Esophagus squamous epithelium (tissue), 5 donors: ENCODE measurements around the gene CMTM1. TPM values are rescaled to one million over a fixed set of nuclear protein-coding genes. Genes with fewer than 3 reads are reported as not detected.

Experiments
- DNase-seq: peaks from one replicate; lab custom pipeline; 2025; lab: John Stamatoyannopoulos, UW
- H3K27ac ChIP-seq, 4 donors: fragments of 200-600 bp; sonication (generic); one replicate each; pipeline ENCODE4 v1.5.1; 2016 to 2019; ENCODE audit warnings: mild to moderate bottlenecking in 1 of 4
- H3K27me3 ChIP-seq, 4 donors: fragments of 200-600 bp; sonication (generic); 1 replicate in 3 of 4; 2 replicates in 1 of 4; pipeline versions ENCODE4 v1.5.1 to v1.6.0; 2017 to 2021; ENCODE audit warnings: antibody characterized with exemption in 1 of 4
- H3K36me3 ChIP-seq, 3 donors: fragments of 200-600 bp; sonication (generic); one replicate each; pipeline ENCODE4 v1.5.1; 2016 to 2019
- H3K4me1 ChIP-seq, 3 donors: fragments of 200-600 bp; sonication (generic); one replicate each; pipeline ENCODE4 v1.5.1; 2017 to 2019
- H3K4me3 ChIP-seq, 4 donors: fragments of 200-600 bp; sonication (generic); 1 replicate in 3 of 4; 2 replicates in 1 of 4; pipeline ENCODE4 v1.5.1; 2016 to 2019; ENCODE audit warnings: mild to moderate bottlenecking in 2 of 4, moderate library complexity in 1 of 4
- H3K9me3 ChIP-seq, 3 donors: fragments of 200-600 bp; sonication (generic); one replicate each; pipeline ENCODE4 v1.5.1; 2016 to 2019
- CTCF ChIP-seq, 6 experiments: fragments of 450-650 bp in 4 of 6; fragments of 200-600 bp in 2 of 6; sonication (generic) in 2 of 6; IDR thresholded peaks; one replicate each; pipeline ENCODE4 v1.5.1; 2016 to 2019; ENCODE audit warnings: antibody characterized with exemption in 6 of 6, mild to moderate bottlenecking in 4 of 6, moderate library complexity in 4 of 6
- POLR2A ChIP-seq, 4 donors: fragments of 450-650 bp; IDR thresholded peaks; one replicate each; pipeline ENCODE4 v1.6.1; 2017; ENCODE audit warnings: antibody characterized with exemption in 4 of 4, mild to moderate bottlenecking in 4 of 4, moderate library complexity in 3 of 4
- WGBS, 2 donors: methylation state at CpG; one replicate each; pipeline ENCODE4 v1.1.5; 2018; 5-methylcytosine and 5-hydroxymethylcytosine counted together
- intact Hi-C: fragments of 100-400 bp; cut with DNase I; formaldehyde crosslinking; loops from one replicate; pipeline ENCODE4 v1.15.0; 2022
- total RNA-seq, 4 donors: library from RNA; depleted of rRNA; stranded (reverse); fragments of >200 nt; gene quantifications; one replicate each; pipeline ENCODE4 v1.1.0, GENCODE V29; 2016
- donor health status: DM: yes; HTN: yes; CAD: no.

The CMTM1 gene
- total RNA-seq, 4 donors from 2014 or later, result 1.3 to 1.5 TPM; not detected in 2

GRCh38 chr16:66596986-66597848, 31.0 kb downstream of the CMTM1 start:
- no peaks in the 10 kb centered on the region for H3K27me3 ChIP-seq
- H3K4me3 ChIP-seq, result no peak overlapping the region
- no peaks in the 10 kb centered on the region for H3K36me3 ChIP-seq
- H3K9me3 ChIP-seq, result no peaks in the 10 kb centered on the region
- no peaks in the 10 kb centered on the region for H3K4me1 ChIP-seq
- TF ChIP-seq CTCF (IDR thresholded peaks at IDR 0.05), result no peak
- TF ChIP-seq POLR2A (IDR thresholded peaks at IDR 0.05), result no peak
- no peak for DNase-seq
- H3K27ac ChIP-seq, result no peak overlapping the region
- intact Hi-C loops, result no loop called here
- 77 to 81% methylated on average over 5 of the region's 5 CpGs for WGBS, 2 donors

- Histone ChIP-seq H3K36me3 (no peaks in the 10 kb centered on the region), H3K27me3 (no peaks in the 10 kb centered on the region), H3K9me3 (no peaks in the 10 kb centered on the region), H3K4me1 (peaks cover 0 to 1% (median 0%) of the 10 kb centered on the region in 3 donors), H3K4me3 (no peak overlapping the region), H3K27ac (no peak overlapping the region)
- DNase-seq, result no peak
- intact Hi-C loops, result no loop called here
- WGBS, 2 donors, result 57 to 82% methylated on average over 3 of the region's 3 CpGs
- TF ChIP-seq CTCF (IDR thresholded peaks at IDR 0.05) (no peak), POLR2A (IDR thresholded peaks at IDR 0.05) (no peak)
Measured at GRCh38 chr16:66598111-66598510, 31.9 kb downstream of the CMTM1 start.

GRCh38 chr16:66599726-66600125, 33.5 kb downstream of the CMTM1 start:
- Histone ChIP-seq H3K27ac (no peak overlapping the region), H3K27me3 (peaks cover 0 to 5% (median 0%) of the 10 kb centered on the region in 4 donors), H3K4me3 (no peak overlapping the region), H3K36me3 (no peaks in the 10 kb centered on the region), H3K9me3 (no peaks in the 10 kb centered on the region), H3K4me1 (peaks cover 8 to 16% (median 9%) of the 10 kb centered on the region in 3 donors)
- TF ChIP-seq CTCF (IDR thresholded peaks at IDR 0.05) (no peak), POLR2A (IDR thresholded peaks at IDR 0.05) (no peak)
- 92% methylated on average over 4 of the region's 4 CpGs for WGBS, 2 donors
- DNase-seq, result no peak
- intact Hi-C loops, result loop anchor here (10.0 kb wide), 2 partner anchors 125 to 265 kb away; no protein-coding TSS in a partner anchor

GRCh38 chr16:66600477-66600876, 34.2 kb downstream of the CMTM1 start:
- Histone ChIP-seq H3K4me1 (peaks cover 12 to 24% (median 12%) of the 10 kb centered on the region in 3 donors), H3K36me3 (no peaks in the 10 kb centered on the region), H3K27ac (no peak overlapping the region), H3K9me3 (no peaks in the 10 kb centered on the region), H3K4me3 (no peak overlapping the region), H3K27me3 (peaks cover 0 to 10% (median 0%) of the 10 kb centered on the region in 4 donors)
- intact Hi-C loops, result loop anchor here (10.0 kb wide), 2 partner anchors 126 to 264 kb away; no protein-coding TSS in a partner anchor
- TF ChIP-seq POLR2A (IDR thresholded peaks at IDR 0.05) (no peak), CTCF (IDR thresholded peaks at IDR 0.05) (no peak)
- no peak for DNase-seq
- WGBS, 2 donors, result 88 to 95% methylated on average over 1 of the region's 1 CpG

- 83% methylated on average over 2 of the region's 5 CpGs; no CpG with 5 or more reads in 1 of the 2 donors for WGBS, 2 donors
- intact Hi-C loops, result loop anchor here (10.0 kb wide), 2 partner anchors 127 to 263 kb away; no protein-coding TSS in a partner anchor
- Histone ChIP-seq H3K36me3 (no peaks in the 10 kb centered on the region), H3K27me3 (peaks cover 0 to 10% (median 0%) of the 10 kb centered on the region in 4 donors), H3K27ac (no peak overlapping the region), H3K9me3 (no peaks in the 10 kb centered on the region), H3K4me3 (no peak overlapping the region), H3K4me1 (peaks cover 18 to 34% (median 22%) of the 10 kb centered on the region in 3 donors)
- TF ChIP-seq POLR2A (IDR thresholded peaks at IDR 0.05) (no peak), CTCF (IDR thresholded peaks at IDR 0.05) (no peak)
- no peak for DNase-seq
Measured at GRCh38 chr16:66601471-66601870, 35.2 kb downstream of the CMTM1 start.
